Measurements from ENCODE around the gene KLHDC7B.
"Not testable (repeated sequence)": the region's sequence is repeated elsewhere in the genome, so short reads cannot be mapped to it uniquely, and the experiment has no call there.

Gene KLHDC7B

GRCh38 chr22:50517495-50518260, 28.0 kb upstream of the KLHDC7B start:
- DNase-seq (ENCODE audit: low spot score), result no peak

GRCh38 chr22:50518606-50519005, 27.1 kb upstream of the KLHDC7B start:
- DNase-seq (ENCODE audit: low spot score), result no peak

- DNase-seq (ENCODE audit: low spot score), result no peak
Measured at GRCh38 chr22:50519151-50519550, 26.5 kb upstream of the KLHDC7B start.

GRCh38 chr22:50520184-50520583, 25.5 kb upstream of the KLHDC7B start:
- DNase-seq (ENCODE audit: low spot score), result not testable (repeated sequence)

GRCh38 chr22:50520826-50521453, 24.8 kb upstream of the KLHDC7B start:
- no peak for DNase-seq (ENCODE audit: low spot score)

GRCh38 chr22:50521710-50522109, 24.0 kb upstream of the KLHDC7B start:
- no peak for DNase-seq (ENCODE audit: low spot score)

GRCh38 chr22:50522208-50522805, 23.4 kb upstream of the KLHDC7B start:
- DNase-seq (ENCODE audit: low spot score), result no peak

GRCh38 chr22:50522806-50523438, 22.8 kb upstream of the KLHDC7B start:
- no peak for DNase-seq (ENCODE audit: low spot score)

- DNase-seq (ENCODE audit: low spot score), result no peak
Measured at GRCh38 chr22:50523458-50523805, 22.3 kb upstream of the KLHDC7B start.

GRCh38 chr22:50523806-50524675, 21.7 kb upstream of the KLHDC7B start:
- DNase-seq (ENCODE audit: low spot score), result no peak

GRCh38 chr22:50524676-50525103, 21.0 kb upstream of the KLHDC7B start:
- no peak for DNase-seq (ENCODE audit: low spot score)

- DNase-seq (ENCODE audit: low spot score), result peak; percentile 95
Measured at GRCh38 chr22:50525104-50525857, 20.4 kb upstream of the KLHDC7B start, which contains the start of gene SCO2. Gene SCO2, minus strand, starts transcription at chr22:50525598. Its CDS starts 1,187 bp downstream, at chr22:50524411.

- no peak for DNase-seq (ENCODE audit: low spot score)
Measured at GRCh38 chr22:50525858-50526107, 19.9 kb upstream of the KLHDC7B start.

GRCh38 chr22:50526108-50526833, 19.4 kb upstream of the KLHDC7B start:
- peak; percentile 57 for DNase-seq (ENCODE audit: low spot score)

GRCh38 chr22:50526834-50527801, 18.6 kb upstream of the KLHDC7B start:
- DNase-seq (ENCODE audit: low spot score), result no peak

GRCh38 chr22:50527921-50528681, 17.6 kb upstream of the KLHDC7B start:
- no peak for DNase-seq (ENCODE audit: low spot score)

GRCh38 chr22:50528682-50529415, 16.9 kb upstream of the KLHDC7B start:
- no peak for DNase-seq (ENCODE audit: low spot score)

GRCh38 chr22:50529416-50529896, 16.2 kb upstream of the KLHDC7B start:
- DNase-seq (ENCODE audit: low spot score), result no peak
